Neural crest cell (in vitro differentiated cells): ENCODE data around the gene ULK4. TPM values are rescaled to one million over a fixed set of nuclear protein-coding genes. Genes with fewer than 3 reads are reported as not detected.
"Not testable (repeated sequence)": the region's sequence is repeated elsewhere in the genome, so short reads cannot be mapped to it uniquely, and the experiment has no call there.

Experiments
- DNase-seq: peaks from one replicate; pipeline ENCODE4 v3.0.0; 2021; ENCODE audit warnings: low read depth, mixed read lengths, low spot score
- H3K27ac Mint-ChIP-seq: one replicate; pipeline ENCODE4 v1.8.0; 2021; ENCODE audit warnings: mild to moderate bottlenecking, mixed read lengths; ENCODE audit not compliant: unreplicated experiment
- H3K27me3 Mint-ChIP-seq: 2 replicates; pipeline ENCODE4 v1.8.0; 2021; ENCODE audit warnings: low read depth, mild to moderate bottlenecking, mixed read lengths
- H3K36me3 Mint-ChIP-seq: 2 replicates; pipeline ENCODE4 v1.8.0; 2021; ENCODE audit warnings: low read depth, mild to moderate bottlenecking, mixed read lengths
- H3K4me1 Mint-ChIP-seq: 2 replicates; pipeline ENCODE4 v1.8.0; 2021; ENCODE audit warnings: mixed read lengths
- H3K4me3 Mint-ChIP-seq: one replicate; pipeline ENCODE4 v1.8.0; 2021; ENCODE audit warnings: mild to moderate bottlenecking, mixed read lengths
- H3K9me3 Mint-ChIP-seq: 2 replicates; pipeline ENCODE4 v1.8.0; 2021; ENCODE audit warnings: mixed read lengths
- CTCF ChIP-seq: fragments of 200-600 bp; sonication (generic); conservative IDR thresholded peaks from 2 replicates; pipeline ENCODE4 v1.5.0; 2021; ENCODE audit warnings: antibody characterized with exemption, mild to moderate bottlenecking
- total RNA-seq: library from RNA; stranded (reverse); gene quantifications from 2 replicates; pipeline ENCODE4 v1.2.1, GENCODE V29; 2021

ULK4 gene
- total RNA-seq, 1 donor from 2014 or later, result 10.2 TPM

- no peak overlapping the region for H3K4me3 Mint-ChIP-seq
- no peak for DNase-seq
- TF ChIP-seq CTCF, result no peak
- no peak overlapping the region for H3K27ac Mint-ChIP-seq
- no peaks in the 10 kb centered on the region for H3K9me3 Mint-ChIP-seq
- no peaks in the 10 kb centered on the region for H3K4me1 Mint-ChIP-seq
- H3K36me3 Mint-ChIP-seq, result no peaks in the 10 kb centered on the region
- no peaks in the 10 kb centered on the region for H3K27me3 Mint-ChIP-seq
Measured at GRCh38 chr3:41717641-41718040, 244.3 kb downstream of the ULK4 start.

- Mint-ChIP-seq H3K27ac (no peak overlapping the region), H3K9me3 (no peaks in the 10 kb centered on the region), H3K36me3 (no peaks in the 10 kb centered on the region), H3K4me1 (no peaks in the 10 kb centered on the region), H3K4me3 (no peak overlapping the region), H3K27me3 (no peaks in the 10 kb centered on the region)
- peak; percentile 49 for TF ChIP-seq CTCF
- DNase-seq, result no peak
Measured at GRCh38 chr3:41716471-41716870, 245.4 kb downstream of the ULK4 start.

- Mint-ChIP-seq H3K36me3 (no peaks in the 10 kb centered on the region), H3K27me3 (no peaks in the 10 kb centered on the region), H3K9me3 (no peaks in the 10 kb centered on the region), H3K4me1 (peaks cover 7% of the 10 kb centered on the region), H3K27ac (no peak overlapping the region), H3K4me3 (no peak overlapping the region)
- DNase-seq, result no peak
- no peak for TF ChIP-seq CTCF
Measured at GRCh38 chr3:41715376-41715775, 246.5 kb downstream of the ULK4 start.

GRCh38 chr3:41711651-41712050, 250.3 kb downstream of the ULK4 start:
- Mint-ChIP-seq H3K27ac (no peak overlapping the region), H3K4me3 (no peak overlapping the region), H3K4me1 (peaks cover 7% of the 10 kb centered on the region), H3K27me3 (no peaks in the 10 kb centered on the region), H3K9me3 (no peaks in the 10 kb centered on the region), H3K36me3 (no peaks in the 10 kb centered on the region)
- DNase-seq, result no peak
- TF ChIP-seq CTCF, result no peak

- Mint-ChIP-seq H3K27ac (peak overlapping the region; percentile 36), H3K36me3 (no peaks in the 10 kb centered on the region), H3K27me3 (no peaks in the 10 kb centered on the region), H3K4me3 (no peak overlapping the region), H3K4me1 (peaks cover 7% of the 10 kb centered on the region), H3K9me3 (no peaks in the 10 kb centered on the region)
- no peak for TF ChIP-seq CTCF
- no peak for DNase-seq
Measured at GRCh38 chr3:41710646-41711388, 251.1 kb downstream of the ULK4 start.

GRCh38 chr3:41709213-41709612, 252.7 kb downstream of the ULK4 start:
- not testable (repeated sequence) for H3K9me3 Mint-ChIP-seq, DNase-seq, H3K27ac Mint-ChIP-seq, H3K4me1 Mint-ChIP-seq, H3K27me3 Mint-ChIP-seq, H3K4me3 Mint-ChIP-seq, H3K36me3 Mint-ChIP-seq
